Caco-2 (cell line): Measurements from ENCODE around the gene CSNK2A2. TPM values are rescaled to one million over a fixed set of nuclear protein-coding genes. Genes with fewer than 3 reads are reported as not detected.

ENCODE experiments used
- BruUV-seq: library from RNA; stranded (reverse); fragments of 400-500 nt; replicated peaks from 2 replicates; lab custom pipeline; 2021; lab: Mats Ljungman, UMichigan
- CTCF ChIA-PET: fragments of 300-600 bp; sonication (Branson Sonifier 250); formaldehyde crosslinking; loops from one replicate; lab custom pipeline; 2022; ENCODE audit warnings: antibody characterized with exemption; lab: Charles Lee
- POLR2A ChIA-PET: fragments of 300-600 bp; sonication (Branson Sonifier 250); formaldehyde crosslinking; loops from one replicate; lab custom pipeline; 2022; ENCODE audit warnings: antibody characterized with exemption; lab: Charles Lee
- DNase-seq, 2 experiments: peaks; one replicate each; pipeline versions ENCODE4 v3.0.0 to v3.0.0-alpha.2; 2020 to 2022
- H3K27me3 ChIP-seq: replicated peaks from 2 replicates; pipeline ENCODE4 v1.6.0; 2011; ENCODE audit warnings: low read length; ENCODE audit not compliant: control insufficient read depth, insufficient read depth
- H3K36me3 ChIP-seq: 2 replicates; pipeline ENCODE4 v1.5.1; 2011; ENCODE audit warnings: low read length; ENCODE audit not compliant: control insufficient read depth, insufficient read depth
- H3K4me1 ChIP-seq: fragments of 250-450 bp; sonication (Bioruptor Pico); 2 replicates; pipeline ENCODE4 v1.5.1; 2020; ENCODE audit warnings: mild to moderate bottlenecking
- H3K4me3 ChIP-seq: 2 replicates; pipeline ENCODE4 v1.5.1; 2011; ENCODE audit warnings: low read depth, mild to moderate bottlenecking, control low read depth, low read length
- H3K9me3 ChIP-seq: fragments of 250-450 bp; sonication (Bioruptor Pico); 2 replicates; pipeline ENCODE4 v1.5.1; 2020; ENCODE audit warnings: mild to moderate bottlenecking, moderate library complexity
- H3K27ac Mint-ChIP-seq: one replicate; pipeline ENCODE4 v1.8.0; 2022; ENCODE audit warnings: mixed read lengths; ENCODE audit not compliant: unreplicated experiment
- H3K27me3 Mint-ChIP-seq: one replicate; pipeline ENCODE4 v1.8.0; 2022; ENCODE audit warnings: mixed read lengths; ENCODE audit not compliant: insufficient read depth, unreplicated experiment
- H3K36me3 Mint-ChIP-seq: one replicate; pipeline ENCODE4 v1.8.0; 2022; ENCODE audit warnings: mild to moderate bottlenecking, mixed read lengths; ENCODE audit not compliant: insufficient read depth, unreplicated experiment
- H3K4me1 Mint-ChIP-seq: one replicate; pipeline ENCODE4 v1.8.0; 2022; ENCODE audit warnings: low read depth, mixed read lengths; ENCODE audit not compliant: unreplicated experiment
- H3K4me3 Mint-ChIP-seq: one replicate; pipeline ENCODE4 v1.8.0; 2022; ENCODE audit warnings: mild to moderate bottlenecking, moderate library complexity, mixed read lengths; ENCODE audit not compliant: unreplicated experiment
- H3K9me3 Mint-ChIP-seq: one replicate; pipeline ENCODE4 v1.8.0; 2022; ENCODE audit warnings: mixed read lengths; ENCODE audit not compliant: unreplicated experiment
- intact Hi-C: fragments of 100-400 bp; cut with micrococcal nuclease; formaldehyde crosslinking; loops from one replicate; pipeline ENCODE4 v1.10.0; 2022; ENCODE audit not compliant: unreplicated experiment
- total RNA-seq: library from RNA; stranded (reverse); gene quantifications from 2 replicates; pipeline ENCODE4 v1.2.3, GENCODE V29; 2022
- TF ChIP-seq, protein P1 (sequence below), 2 experiments: fragments of 200-600 bp in 1 of 2; IDR thresholded peaks; 1 replicate in 1 of 2; 2 replicates in 1 of 2; pipeline versions ENCODE4 v1.5.1 to v1.8.0; 2011 to 2022; ENCODE audit warnings: antibody characterized with exemption in 1 of 2, control low read depth in 1 of 2, inconsistent platforms in 1 of 2, low read depth in 1 of 2, low read length in 1 of 2, mild to moderate bottlenecking in 1 of 2, moderate library complexity in 1 of 2; ENCODE audit not compliant: insufficient read depth in 1 of 2, severe bottlenecking in 1 of 2, unreplicated experiment in 1 of 2

CSNK2A2 gene
- total RNA-seq, 1 experiment from 2014 or later = 181 TPM

DNA sequence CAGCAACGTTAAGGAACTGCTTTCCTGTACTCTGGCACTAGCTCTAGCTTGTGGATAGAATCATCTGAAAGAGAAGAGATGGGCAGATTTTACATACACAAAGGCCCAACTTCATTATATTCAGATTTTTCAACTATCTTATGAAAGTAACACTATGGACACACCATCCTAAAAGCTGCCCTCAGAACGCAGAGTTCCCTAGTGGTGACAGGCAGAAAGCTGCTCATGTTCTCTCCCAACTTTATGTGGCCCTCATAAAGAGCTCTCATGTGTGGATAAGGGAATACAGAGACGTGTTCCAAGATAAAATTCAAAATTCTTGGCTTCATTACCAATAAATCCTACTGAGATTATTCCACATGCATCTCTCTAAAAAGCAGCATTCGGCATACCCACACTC is 70.3 kb downstream of the CSNK2A2 start:
- no peak for DNase-seq
- peaks cover 30% of the 10 kb centered on the region for H3K4me1 Mint-ChIP-seq
- ChIA-PET POLR2A (interaction anchor here (1.4 to 1.6 kb wide), 2 partner anchors 102 to 103 kb away, joined by 4 to 11 read pairs; partner anchors contain the start of gene MMP15), CTCF (interaction anchor here (0.6 to 1.2 kb wide), 2 partner anchors 30 to 103 kb away, joined by 3 to 6 read pairs; no protein-coding TSS in a partner anchor)
- H3K9me3 ChIP-seq = no peaks in the 10 kb centered on the region
- no peaks in the 10 kb centered on the region for H3K27me3 Mint-ChIP-seq
- BruUV-seq = no TSS peak
- intact Hi-C loops = loop anchor here (5.0 kb wide), 2 partner anchors 230 to 330 kb away; no protein-coding TSS in a partner anchor
- H3K4me3 Mint-ChIP-seq = peak overlapping the region; percentile 68
- TF ChIP-seq, protein P1, sequence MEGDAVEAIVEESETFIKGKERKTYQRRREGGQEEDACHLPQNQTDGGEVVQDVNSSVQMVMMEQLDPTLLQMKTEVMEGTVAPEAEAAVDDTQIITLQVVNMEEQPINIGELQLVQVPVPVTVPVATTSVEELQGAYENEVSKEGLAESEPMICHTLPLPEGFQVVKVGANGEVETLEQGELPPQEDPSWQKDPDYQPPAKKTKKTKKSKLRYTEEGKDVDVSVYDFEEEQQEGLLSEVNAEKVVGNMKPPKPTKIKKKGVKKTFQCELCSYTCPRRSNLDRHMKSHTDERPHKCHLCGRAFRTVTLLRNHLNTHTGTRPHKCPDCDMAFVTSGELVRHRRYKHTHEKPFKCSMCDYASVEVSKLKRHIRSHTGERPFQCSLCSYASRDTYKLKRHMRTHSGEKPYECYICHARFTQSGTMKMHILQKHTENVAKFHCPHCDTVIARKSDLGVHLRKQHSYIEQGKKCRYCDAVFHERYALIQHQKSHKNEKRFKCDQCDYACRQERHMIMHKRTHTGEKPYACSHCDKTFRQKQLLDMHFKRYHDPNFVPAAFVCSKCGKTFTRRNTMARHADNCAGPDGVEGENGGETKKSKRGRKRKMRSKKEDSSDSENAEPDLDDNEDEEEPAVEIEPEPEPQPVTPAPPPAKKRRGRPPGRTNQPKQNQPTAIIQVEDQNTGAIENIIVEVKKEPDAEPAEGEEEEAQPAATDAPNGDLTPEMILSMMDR (IDR thresholded peaks at IDR 0.05; ENCODE audit: insufficient read depth in 1 of 2, low read depth in 1 of 2, low read length in 1 of 2, severe bottlenecking in 1 of 2, unreplicated experiment in 1 of 2) = no peak
- H3K27me3 ChIP-seq = no peaks in the 10 kb centered on the region
- H3K9me3 Mint-ChIP-seq = no peaks in the 10 kb centered on the region
- peaks cover 23% of the 10 kb centered on the region for H3K36me3 Mint-ChIP-seq
- peak overlapping the region; percentile 92 for H3K4me3 ChIP-seq
- peak overlapping the region; percentile 49 for H3K27ac Mint-ChIP-seq
- H3K4me1 ChIP-seq = peaks cover 29% of the 10 kb centered on the region
- H3K36me3 ChIP-seq = no peaks in the 10 kb centered on the region; the same call in 1 of the 2 replicates

DNA sequence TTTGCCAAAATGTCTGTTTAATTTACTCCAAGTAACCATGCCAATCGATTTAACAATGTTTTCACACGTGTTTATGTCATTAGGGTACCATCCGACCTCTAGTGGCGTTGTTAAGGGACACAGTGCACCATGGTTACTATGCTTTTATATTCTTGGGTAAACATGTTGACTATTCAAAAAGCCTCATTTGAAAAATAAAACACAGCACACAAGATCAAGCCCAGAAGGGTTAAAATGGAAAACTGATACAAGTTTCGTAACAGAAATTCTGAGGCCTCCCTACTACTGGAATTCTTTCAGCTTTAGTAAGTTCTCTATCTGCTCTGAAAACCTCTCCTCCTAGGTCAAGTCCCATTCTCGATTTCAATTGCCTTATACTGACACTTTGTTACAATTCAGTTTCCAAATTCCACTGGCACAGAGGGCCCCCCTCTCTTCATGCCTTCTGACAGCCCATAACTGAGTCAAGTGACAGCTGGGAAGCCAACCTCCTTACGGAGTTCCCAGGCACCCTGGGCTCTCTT is 70.8 kb downstream of the CSNK2A2 start:
- intact Hi-C loops = loop anchor here (5.0 kb wide), 2 partner anchors 230 to 330 kb away; no protein-coding TSS in a partner anchor
- Histone ChIP-seq H3K4me3 (no peak overlapping the region; the same call in 1 of the 2 replicates), H3K9me3 (no peaks in the 10 kb centered on the region), H3K4me1 (peaks cover 29% of the 10 kb centered on the region), H3K27me3 (no peaks in the 10 kb centered on the region), H3K36me3 (no peaks in the 10 kb centered on the region; the same call in 1 of the 2 replicates)
- BruUV-seq = no TSS peak
- H3K27ac Mint-ChIP-seq = peak overlapping the region; percentile 49
- peaks cover 23% of the 10 kb centered on the region for H3K36me3 Mint-ChIP-seq
- no peaks in the 10 kb centered on the region for H3K9me3 Mint-ChIP-seq
- peaks cover 30% of the 10 kb centered on the region for H3K4me1 Mint-ChIP-seq
- TF ChIP-seq, protein P1 (IDR thresholded peaks at IDR 0.05; ENCODE audit: insufficient read depth in 1 of 2, low read depth in 1 of 2, low read length in 1 of 2, severe bottlenecking in 1 of 2, unreplicated experiment in 1 of 2) = no peak
- no peaks in the 10 kb centered on the region for H3K27me3 Mint-ChIP-seq
- ChIA-PET POLR2A (interaction anchor here (1.4 to 1.6 kb wide), 2 partner anchors 101 to 102 kb away, joined by 4 to 11 read pairs; partner anchors contain the start of gene MMP15), CTCF (no interaction called here)
- no peak for DNase-seq
- H3K4me3 Mint-ChIP-seq = peak overlapping the region; percentile 68

DNA sequence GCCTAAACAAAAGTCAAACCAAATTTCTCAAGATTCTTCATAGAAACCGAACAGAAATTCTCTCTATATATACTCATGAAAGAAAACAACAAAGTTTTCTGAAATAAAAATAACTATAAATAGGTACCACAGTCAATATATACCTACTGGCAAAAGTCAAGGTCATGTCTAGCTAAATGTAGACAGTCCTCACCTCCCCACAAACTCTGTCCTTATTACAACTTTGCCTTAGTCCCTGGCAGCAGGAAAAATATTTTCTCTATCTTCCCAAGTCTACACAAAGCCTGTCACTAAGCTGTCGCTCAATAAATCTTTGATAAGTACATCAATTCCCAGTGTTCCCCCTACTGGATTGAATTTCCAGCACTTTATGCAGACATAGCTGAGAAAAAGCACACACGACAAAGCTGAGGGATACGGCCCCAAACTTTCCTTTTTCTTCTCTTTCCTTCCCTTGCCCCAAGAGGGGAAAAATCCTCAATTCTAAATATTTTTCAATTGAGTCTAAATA is 71.4 kb downstream of the CSNK2A2 start:
- TF ChIP-seq, protein P1 (IDR thresholded peaks at IDR 0.05; ENCODE audit: insufficient read depth in 1 of 2, low read depth in 1 of 2, low read length in 1 of 2, severe bottlenecking in 1 of 2, unreplicated experiment in 1 of 2) = no peak
- Histone ChIP-seq H3K27me3 (no peaks in the 10 kb centered on the region), H3K4me1 (peaks cover 35% of the 10 kb centered on the region), H3K36me3 (no peaks in the 10 kb centered on the region; the same call in 1 of the 2 replicates), H3K9me3 (no peaks in the 10 kb centered on the region), H3K4me3 (no peak overlapping the region)
- CTCF ChIA-PET = no interaction called here
- H3K27ac Mint-ChIP-seq = peak overlapping the region; percentile 49
- peaks cover 36% of the 10 kb centered on the region for H3K4me1 Mint-ChIP-seq
- POLR2A ChIA-PET = interaction anchor here (1.6 kb wide), 1 partner anchor 102 kb away, joined by 11 read pairs; no protein-coding TSS in a partner anchor
- DNase-seq = no peak
- BruUV-seq = no TSS peak
- peaks cover 23% of the 10 kb centered on the region for H3K36me3 Mint-ChIP-seq
- intact Hi-C loops = loop anchor here (5.0 kb wide), 2 partner anchors 229 to 329 kb away; no protein-coding TSS in a partner anchor
- peak overlapping the region; percentile 68 for H3K4me3 Mint-ChIP-seq
- H3K9me3 Mint-ChIP-seq = no peaks in the 10 kb centered on the region
- no peaks in the 10 kb centered on the region for H3K27me3 Mint-ChIP-seq
